NT2/D1 (cell line): ENCODE measurements around the gene GRIN2C.

Experiments used
- DNase-seq: peaks from one replicate; pipeline ENCODE4 v3.0.0-alpha.2; 2011; ENCODE audit warnings: low read depth, low spot score
- H3K27me3 ChIP-seq: 2 replicates; pipeline ENCODE4 v1.6.0; 2011; ENCODE audit warnings: mild to moderate bottlenecking; ENCODE audit not compliant: insufficient read length, insufficient read depth
- H3K36me3 ChIP-seq: 2 replicates; pipeline ENCODE4 v1.6.1; 2011; ENCODE audit warnings: mild to moderate bottlenecking, low read length, mixed read lengths; ENCODE audit not compliant: insufficient read depth, insufficient read length
- H3K4me1 ChIP-seq: 2 replicates; pipeline ENCODE4 v1.5.1; 2011; ENCODE audit not compliant: insufficient read depth, insufficient read length
- H3K4me3 ChIP-seq: 2 replicates; pipeline ENCODE4 v1.5.1; 2011; ENCODE audit warnings: low read depth; ENCODE audit not compliant: insufficient read length
- H3K9ac ChIP-seq: 2 replicates; pipeline ENCODE4 v1.6.0; 2011; ENCODE audit warnings: low read depth; ENCODE audit not compliant: insufficient read length
- H3K9me3 ChIP-seq: 2 replicates; pipeline ENCODE4 v1.5.1; 2011; ENCODE audit warnings: mild to moderate bottlenecking, low read length; ENCODE audit not compliant: insufficient read depth
- SUZ12 ChIP-seq: IDR thresholded peaks from 2 replicates; pipeline ENCODE4 v1.6.1; 2011; ENCODE audit not compliant: insufficient read length, insufficient read depth; ENCODE audit errors: extremely low read depth
- YY1 ChIP-seq: IDR thresholded peaks from 2 replicates; pipeline ENCODE4 v1.6.1; 2011; ENCODE audit not compliant: insufficient read length, insufficient read depth
- ZNF274 ChIP-seq: IDR thresholded peaks from 2 replicates; pipeline ENCODE4 v1.6.1; 2011; ENCODE audit warnings: mild to moderate bottlenecking, low read depth, low read length

The GRIN2C gene

GRCh38 chr17:74866198-74866835, 6.6 kb upstream of the GRIN2C start:
- Histone ChIP-seq H3K36me3 (peaks cover 61% of the 10 kb centered on the region), H3K4me3 (no peak overlapping the region), H3K9me3 (no peaks in the 10 kb centered on the region), H3K27me3 (peaks cover 8% of the 10 kb centered on the region), H3K4me1 (peaks cover 12% of the 10 kb centered on the region), H3K9ac (no peak overlapping the region)
- no peak for DNase-seq
- TF ChIP-seq ZNF274: no peak
- TF ChIP-seq SUZ12: no peak
- TF ChIP-seq YY1: no peak

GRCh38 chr17:74865504-74866197, 6.0 kb upstream of the GRIN2C start:
- TF ChIP-seq SUZ12: no peak
- no peak for TF ChIP-seq YY1
- no peak for TF ChIP-seq ZNF274
- peaks cover 13% of the 10 kb centered on the region for H3K4me1 ChIP-seq
- no peaks in the 10 kb centered on the region for H3K9me3 ChIP-seq
- no peak overlapping the region for H3K9ac ChIP-seq
- no peak overlapping the region for H3K4me3 ChIP-seq
- peaks cover 59% of the 10 kb centered on the region for H3K36me3 ChIP-seq
- no peak for DNase-seq
- peaks cover 15% of the 10 kb centered on the region for H3K27me3 ChIP-seq

GRCh38 chr17:74864866-74865395, 5.2 kb upstream of the GRIN2C start:
- no peak for DNase-seq
- Histone ChIP-seq H3K9me3 (no peaks in the 10 kb centered on the region), H3K27me3 (peaks cover 22% of the 10 kb centered on the region), H3K4me1 (peaks cover 18% of the 10 kb centered on the region), H3K36me3 (peaks cover 56% of the 10 kb centered on the region), H3K9ac (peak overlapping the region; percentile 50), H3K4me3 (no peak overlapping the region)
- no peak for TF ChIP-seq SUZ12
- no peak for TF ChIP-seq ZNF274
- no peak for TF ChIP-seq YY1

- Histone ChIP-seq H3K4me1 (peaks cover 18% of the 10 kb centered on the region), H3K27me3 (peaks cover 27% of the 10 kb centered on the region), H3K9ac (peak overlapping the region; percentile 50), H3K4me3 (no peak overlapping the region), H3K9me3 (no peaks in the 10 kb centered on the region), H3K36me3 (peaks cover 51% of the 10 kb centered on the region)
- no peak for DNase-seq
- TF ChIP-seq ZNF274: no peak
- no peak for TF ChIP-seq YY1
- TF ChIP-seq SUZ12: no peak
These were observed 4.7 kb upstream of the GRIN2C start for GRCh38 chr17:74864297-74864865.

- Histone ChIP-seq H3K36me3 (peaks cover 45% of the 10 kb centered on the region), H3K9ac (peak overlapping the region; percentile 32), H3K9me3 (no peaks in the 10 kb centered on the region), H3K4me1 (peaks cover 18% of the 10 kb centered on the region), H3K4me3 (no peak overlapping the region), H3K27me3 (peaks cover 34% of the 10 kb centered on the region)
- no peak for TF ChIP-seq YY1
- no peak for DNase-seq
These were observed 4.0 kb upstream of the GRIN2C start for GRCh38 chr17:74863420-74864296.

- peaks cover 39% of the 10 kb centered on the region for H3K27me3 ChIP-seq
- H3K4me1 ChIP-seq: peaks cover 18% of the 10 kb centered on the region
- TF ChIP-seq YY1: no peak
- TF ChIP-seq ZNF274: no peak
- no peak for TF ChIP-seq SUZ12
- H3K9me3 ChIP-seq: no peaks in the 10 kb centered on the region
- DNase-seq: no peak
- peak overlapping the region; percentile 32 for H3K9ac ChIP-seq
- peaks cover 39% of the 10 kb centered on the region for H3K36me3 ChIP-seq
- no peak overlapping the region for H3K4me3 ChIP-seq
These were observed 3.2 kb upstream of the GRIN2C start for GRCh38 chr17:74862919-74863318.
